Prostate gland (tissue), 2 donors: ENCODE results near the gene PRICKLE3.

Experiments
- POLR2A ChIP-seq: fragments of 450-650 bp; IDR thresholded peaks from one replicate; pipeline ENCODE4 v1.6.1; 2016; ENCODE audit warnings: antibody characterized with exemption, mild to moderate bottlenecking
- TF ChIP-seq, protein P1 (sequence below), 4 experiments: fragments of 200-600 bp in 2 of 4; fragments of 450-650 bp in 2 of 4; sonication (generic) in 2 of 4; IDR thresholded peaks; 1 replicate in 3 of 4; 2 replicates in 1 of 4; pipeline ENCODE4 v1.5.1; 2016 to 2019; ENCODE audit warnings: antibody characterized with exemption in 4 of 4, mild to moderate bottlenecking in 2 of 4, moderate library complexity in 2 of 4

DNA sequence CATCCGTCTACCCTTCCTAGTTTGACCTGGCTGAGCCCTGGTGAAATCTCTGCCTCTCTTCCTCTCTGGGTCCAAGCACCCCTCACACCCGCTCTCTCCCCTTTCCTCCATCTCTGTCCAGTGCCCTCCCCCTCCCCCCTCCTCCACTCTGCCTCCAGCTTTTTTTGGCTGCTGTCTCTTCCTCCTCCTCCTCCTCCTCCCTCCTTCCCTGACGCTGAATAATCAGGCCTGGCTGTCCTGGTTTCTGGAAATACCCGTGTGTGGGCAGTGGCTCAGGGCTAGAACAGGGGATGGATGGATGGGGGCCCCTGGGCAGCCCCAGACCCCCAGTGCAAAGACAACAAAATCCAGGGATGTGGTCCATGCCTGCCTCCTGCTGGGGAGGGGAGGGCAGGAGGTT lies 18.5 kb upstream of the PRICKLE3 start:
- TF ChIP-seq, protein P1, sequence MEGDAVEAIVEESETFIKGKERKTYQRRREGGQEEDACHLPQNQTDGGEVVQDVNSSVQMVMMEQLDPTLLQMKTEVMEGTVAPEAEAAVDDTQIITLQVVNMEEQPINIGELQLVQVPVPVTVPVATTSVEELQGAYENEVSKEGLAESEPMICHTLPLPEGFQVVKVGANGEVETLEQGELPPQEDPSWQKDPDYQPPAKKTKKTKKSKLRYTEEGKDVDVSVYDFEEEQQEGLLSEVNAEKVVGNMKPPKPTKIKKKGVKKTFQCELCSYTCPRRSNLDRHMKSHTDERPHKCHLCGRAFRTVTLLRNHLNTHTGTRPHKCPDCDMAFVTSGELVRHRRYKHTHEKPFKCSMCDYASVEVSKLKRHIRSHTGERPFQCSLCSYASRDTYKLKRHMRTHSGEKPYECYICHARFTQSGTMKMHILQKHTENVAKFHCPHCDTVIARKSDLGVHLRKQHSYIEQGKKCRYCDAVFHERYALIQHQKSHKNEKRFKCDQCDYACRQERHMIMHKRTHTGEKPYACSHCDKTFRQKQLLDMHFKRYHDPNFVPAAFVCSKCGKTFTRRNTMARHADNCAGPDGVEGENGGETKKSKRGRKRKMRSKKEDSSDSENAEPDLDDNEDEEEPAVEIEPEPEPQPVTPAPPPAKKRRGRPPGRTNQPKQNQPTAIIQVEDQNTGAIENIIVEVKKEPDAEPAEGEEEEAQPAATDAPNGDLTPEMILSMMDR (IDR thresholded peaks at IDR 0.05) = no peak
- TF ChIP-seq POLR2A = no peak
